Measurements from ENCODE around the gene NT5C1A. TPM values are rescaled to one million over a fixed set of nuclear protein-coding genes. Genes with fewer than 3 reads are reported as not detected.

NT5C1A gene
- total and polyA plus RNA-seq, 7 donors: 0.06 TPM; not detected in 6

DNA sequence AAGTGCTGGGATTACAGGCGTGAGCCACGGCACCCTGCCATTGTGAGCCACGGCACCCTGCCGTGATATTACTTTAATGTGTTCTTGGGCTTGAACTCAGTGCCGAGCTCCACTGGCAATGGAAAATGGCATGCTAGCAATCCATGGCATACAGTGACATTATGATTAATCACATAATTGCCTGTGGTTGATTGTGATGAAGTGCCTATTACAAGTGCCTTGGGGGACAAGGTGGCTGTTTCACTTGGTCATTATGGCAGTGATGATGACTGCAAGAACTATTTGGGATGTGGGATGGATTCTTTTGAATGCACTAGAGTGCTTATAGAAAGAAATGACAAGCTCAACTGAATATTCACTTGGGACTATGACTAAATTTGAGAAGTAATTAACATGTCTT lies 41.6 kb upstream of the NT5C1A start:
- 92 to 94% methylated on average over 5 of the region's 5 CpGs for WGBS, 2 donors
- intact Hi-C loops (cut with DNase I): no loop called here
- H3K27me3 ChIP-seq: no peaks in the 10 kb centered on the region

GRCh38 chr1:39711966-39712340 lies 40.0 kb upstream of the NT5C1A start:
- DNase-seq: no peak
- Histone ChIP-seq H3K27me3 (no peaks in the 10 kb centered on the region), H3K4me3 (no peak overlapping the region), H3K4me1 (no peaks in the 10 kb centered on the region), H3K36me3 (no peaks in the 10 kb centered on the region), H3K27ac (no peak overlapping the region), H3K9me3 (no peaks in the 10 kb centered on the region)
- TF ChIP-seq POLR2AphosphoS5 (IDR thresholded peaks at IDR 0.05) (no peak), EP300 (IDR thresholded peaks at IDR 0.05) (no peak)
- 83 to 86% methylated on average over 6 of the region's 6 CpGs for WGBS, 2 donors
- intact Hi-C loops (cut with DNase I): no loop called here

More for the DNA sequence above, 41.6 kb upstream of the NT5C1A start:
- Histone ChIP-seq H3K27ac (no peak overlapping the region), H3K4me1 (no peaks in the 10 kb centered on the region), H3K4me3 (no peak overlapping the region), H3K36me3 (no peaks in the 10 kb centered on the region), H3K9me3 (no peaks in the 10 kb centered on the region)
- TF ChIP-seq POLR2AphosphoS5 (IDR thresholded peaks at IDR 0.05): no peak
- TF ChIP-seq EP300 (IDR thresholded peaks at IDR 0.05): no peak
- TF ChIP-seq POLR2A (IDR thresholded peaks at IDR 0.05): no peak
- TF ChIP-seq, protein P1, sequence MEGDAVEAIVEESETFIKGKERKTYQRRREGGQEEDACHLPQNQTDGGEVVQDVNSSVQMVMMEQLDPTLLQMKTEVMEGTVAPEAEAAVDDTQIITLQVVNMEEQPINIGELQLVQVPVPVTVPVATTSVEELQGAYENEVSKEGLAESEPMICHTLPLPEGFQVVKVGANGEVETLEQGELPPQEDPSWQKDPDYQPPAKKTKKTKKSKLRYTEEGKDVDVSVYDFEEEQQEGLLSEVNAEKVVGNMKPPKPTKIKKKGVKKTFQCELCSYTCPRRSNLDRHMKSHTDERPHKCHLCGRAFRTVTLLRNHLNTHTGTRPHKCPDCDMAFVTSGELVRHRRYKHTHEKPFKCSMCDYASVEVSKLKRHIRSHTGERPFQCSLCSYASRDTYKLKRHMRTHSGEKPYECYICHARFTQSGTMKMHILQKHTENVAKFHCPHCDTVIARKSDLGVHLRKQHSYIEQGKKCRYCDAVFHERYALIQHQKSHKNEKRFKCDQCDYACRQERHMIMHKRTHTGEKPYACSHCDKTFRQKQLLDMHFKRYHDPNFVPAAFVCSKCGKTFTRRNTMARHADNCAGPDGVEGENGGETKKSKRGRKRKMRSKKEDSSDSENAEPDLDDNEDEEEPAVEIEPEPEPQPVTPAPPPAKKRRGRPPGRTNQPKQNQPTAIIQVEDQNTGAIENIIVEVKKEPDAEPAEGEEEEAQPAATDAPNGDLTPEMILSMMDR (IDR thresholded peaks at IDR 0.05): no peak
- no peak for DNase-seq

- H3K27me3 ChIP-seq: no peaks in the 10 kb centered on the region
- intact Hi-C loops (cut with DNase I): no loop called here
- WGBS, 2 donors: 82 to 85% methylated on average over 12 of the region's 12 CpGs
- no peak overlapping the region for H3K4me3 ChIP-seq
- no peak for DNase-seq
- no peak overlapping the region for H3K27ac ChIP-seq
- no peaks in the 10 kb centered on the region for H3K36me3 ChIP-seq
- H3K4me1 ChIP-seq: no peaks in the 10 kb centered on the region
- H3K9me3 ChIP-seq: no peaks in the 10 kb centered on the region
- TF ChIP-seq, protein P1 (IDR thresholded peaks at IDR 0.05): no peak
- TF ChIP-seq EP300 (IDR thresholded peaks at IDR 0.05) (no peak), POLR2A (IDR thresholded peaks at IDR 0.05) (no peak)
Observed at GRCh38 chr1:39711104-39711965, 39.4 kb upstream of the NT5C1A start.

DNA sequence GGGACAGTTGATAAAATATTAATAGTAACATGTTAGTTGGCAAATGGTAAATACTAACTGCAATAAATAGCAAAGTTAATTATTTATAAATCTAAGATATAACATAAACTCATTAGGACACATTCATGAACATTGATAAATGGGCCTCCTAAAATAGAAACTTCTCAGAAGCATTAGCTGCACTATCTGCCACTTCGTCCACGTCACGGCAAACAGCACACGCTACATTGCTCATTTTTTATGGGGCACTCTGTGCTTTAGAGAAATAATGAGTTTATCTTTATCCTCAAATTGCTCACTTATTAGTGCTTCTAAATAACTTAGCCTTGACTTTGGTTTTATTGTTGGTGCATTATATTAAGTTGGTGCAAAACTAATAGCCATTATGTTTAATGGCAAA lies 35.6 kb upstream of the NT5C1A start:
- 91 to 93% methylated on average over 4 of the region's 4 CpGs for WGBS, 2 donors
- DNase-seq: no peak
- Histone ChIP-seq H3K27ac (no peak overlapping the region), H3K36me3 (no peaks in the 10 kb centered on the region), H3K4me1 (no peaks in the 10 kb centered on the region), H3K9me3 (no peaks in the 10 kb centered on the region), H3K4me3 (no peak overlapping the region), H3K27me3 (no peaks in the 10 kb centered on the region)
- TF ChIP-seq EP300 (IDR thresholded peaks at IDR 0.05) (no peak), POLR2AphosphoS5 (IDR thresholded peaks at IDR 0.05) (no peak), POLR2A (IDR thresholded peaks at IDR 0.05) (no peak)
- TF ChIP-seq, protein P1 (IDR thresholded peaks at IDR 0.05): no peak
- intact Hi-C loops (cut with DNase I): no loop called here

DNA sequence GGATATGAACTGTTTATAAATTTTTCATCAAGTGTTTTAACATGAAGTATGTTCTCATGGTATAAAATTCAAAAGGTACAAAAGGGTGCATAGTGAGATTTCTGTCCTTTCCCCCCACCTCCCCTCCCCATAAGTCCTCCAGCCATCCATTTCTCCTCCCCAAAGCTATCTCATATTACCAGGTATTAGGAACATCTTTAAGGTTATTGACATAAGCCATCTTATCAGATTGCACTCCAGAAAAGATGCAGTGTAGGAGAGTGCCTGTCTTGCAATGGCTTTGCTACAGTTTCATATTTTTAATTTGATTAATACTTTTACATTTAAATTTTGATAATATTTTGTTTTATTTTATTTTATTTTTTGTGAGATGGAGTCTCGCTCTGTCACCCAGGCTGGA lies 32.9 kb upstream of the NT5C1A start:
- H3K27me3 ChIP-seq: no peaks in the 10 kb centered on the region
- intact Hi-C loops (cut with DNase I): no loop called here
- peaks cover 0 to 5% (median 2%) of the 10 kb centered on the region in 4 donors for H3K4me1 ChIP-seq
- H3K9me3 ChIP-seq: no peaks in the 10 kb centered on the region
- no peak overlapping the region for H3K27ac ChIP-seq
- H3K36me3 ChIP-seq: no peaks in the 10 kb centered on the region
- no peak for TF ChIP-seq POLR2AphosphoS5 (IDR thresholded peaks at IDR 0.05)
- H3K4me3 ChIP-seq: no peak overlapping the region
- 93 to 98% methylated on average over 1 of the region's 1 CpG for WGBS, 2 donors
- DNase-seq: no peak

- no peak for DNase-seq
- WGBS, 2 donors: 31 to 43% methylated on average over 12 of the region's 12 CpGs
- H3K27ac ChIP-seq: no peak overlapping the region
- intact Hi-C loops (cut with DNase I): no loop called here
- TF ChIP-seq EP300 (IDR thresholded peaks at IDR 0.05) (no peak), POLR2AphosphoS5 (IDR thresholded peaks at IDR 0.05) (no peak), POLR2A (IDR thresholded peaks at IDR 0.05) (no peak)
- TF ChIP-seq, protein P1 (IDR thresholded peaks at IDR 0.05): no peak
- H3K9me3 ChIP-seq: no peaks in the 10 kb centered on the region
- no peaks in the 10 kb centered on the region for H3K27me3 ChIP-seq
- no peak overlapping the region for H3K4me3 ChIP-seq
- no peaks in the 10 kb centered on the region for H3K36me3 ChIP-seq
- H3K4me1 ChIP-seq: peaks cover 0 to 5% (median 2%) of the 10 kb centered on the region in 4 donors
Observed at GRCh38 chr1:39701049-39701439, 29.1 kb upstream of the NT5C1A start.

All from sigmoid colon (tissue), 7 donors.